Measurements from ENCODE around the gene ENTPD1. TPM values are rescaled to one million over a fixed set of nuclear protein-coding genes. Genes with fewer than 3 reads are reported as not detected.

The ENTPD1 gene
- total RNA-seq, 1 experiment from 2014 or later: 0.92 TPM

- no TSS peak for BruUV-seq (replicated peaks)
- CTCF ChIA-PET: interaction anchor here (0.5 kb wide), 1 partner anchor 230 kb away, joined by 3 read pairs; no protein-coding TSS in a partner anchor
- POLR2A ChIA-PET (ENCODE audit: low non-redundant PET): no interaction called here
- Histone ChIP-seq H3K4me1 (ENCODE audit: insufficient read depth, low read length, poor library complexity, severe bottlenecking) (no peaks in the 10 kb centered on the region), H3K9me3 (ENCODE audit: low read depth, low read length, poor library complexity, severe bottlenecking) (no peaks in the 10 kb centered on the region), H3K27ac (ENCODE audit: low read depth, low read length, poor library complexity, severe bottlenecking) (no peak overlapping the region), H3K27me3 (replicated peaks; ENCODE audit: insufficient read depth, low read depth, low read length, poor library complexity) (no peaks in the 10 kb centered on the region), H3K36me3 (ENCODE audit: insufficient read depth, low read length, poor library complexity, severe bottlenecking) (no peaks in the 10 kb centered on the region), H3K4me3 (ENCODE audit: low read depth, low read length, poor library complexity, severe bottlenecking) (no peak overlapping the region)
- intact Hi-C loops (cut with micrococcal nuclease; ENCODE audit: unreplicated experiment): no loop called here
- no peak for DNase-seq (ENCODE audit: low spot score)
- no peak for TF ChIP-seq CTCF (conservative IDR thresholded peaks at IDR 0.05; ENCODE audit: low read depth, low read length)
- TF ChIP-seq EZH2 (IDR thresholded peaks at IDR 0.05; ENCODE audit: borderline replicate concordance, low read depth, low read length, poor library complexity, severe bottlenecking): no peak
Observed at GRCh38 chr10:95818010-95818409, 62.0 kb downstream of the ENTPD1 start.

GRCh38 chr10:95818668-95819067 lies 62.7 kb downstream of the ENTPD1 start:
- Histone ChIP-seq H3K27ac (ENCODE audit: low read depth, low read length, poor library complexity, severe bottlenecking) (no peak overlapping the region), H3K4me3 (ENCODE audit: low read depth, low read length, poor library complexity, severe bottlenecking) (no peak overlapping the region), H3K9me3 (ENCODE audit: low read depth, low read length, poor library complexity, severe bottlenecking) (no peaks in the 10 kb centered on the region), H3K27me3 (replicated peaks; ENCODE audit: insufficient read depth, low read depth, low read length, poor library complexity) (no peaks in the 10 kb centered on the region), H3K36me3 (ENCODE audit: insufficient read depth, low read length, poor library complexity, severe bottlenecking) (no peaks in the 10 kb centered on the region), H3K4me1 (ENCODE audit: insufficient read depth, low read length, poor library complexity, severe bottlenecking) (no peaks in the 10 kb centered on the region)
- intact Hi-C loops (cut with micrococcal nuclease; ENCODE audit: unreplicated experiment): no loop called here
- CTCF ChIA-PET: no interaction called here
- no peak for TF ChIP-seq CTCF (conservative IDR thresholded peaks at IDR 0.05; ENCODE audit: low read depth, low read length)
- no peak for TF ChIP-seq EZH2 (IDR thresholded peaks at IDR 0.05; ENCODE audit: borderline replicate concordance, low read depth, low read length, poor library complexity, severe bottlenecking)
- POLR2A ChIA-PET (ENCODE audit: low non-redundant PET): no interaction called here
- no TSS peak for BruUV-seq (replicated peaks)
- no peak for DNase-seq (ENCODE audit: low spot score)

GRCh38 chr10:95819620-95820329 lies 63.8 kb downstream of the ENTPD1 start:
- CTCF ChIA-PET: no interaction called here
- Histone ChIP-seq H3K4me3 (ENCODE audit: low read depth, low read length, poor library complexity, severe bottlenecking) (no peak overlapping the region), H3K27me3 (replicated peaks; ENCODE audit: insufficient read depth, low read depth, low read length, poor library complexity) (no peaks in the 10 kb centered on the region), H3K9me3 (ENCODE audit: low read depth, low read length, poor library complexity, severe bottlenecking) (no peaks in the 10 kb centered on the region), H3K36me3 (ENCODE audit: insufficient read depth, low read length, poor library complexity, severe bottlenecking) (no peaks in the 10 kb centered on the region), H3K4me1 (ENCODE audit: insufficient read depth, low read length, poor library complexity, severe bottlenecking) (no peaks in the 10 kb centered on the region), H3K27ac (ENCODE audit: low read depth, low read length, poor library complexity, severe bottlenecking) (no peak overlapping the region)
- POLR2A ChIA-PET (ENCODE audit: low non-redundant PET): no interaction called here
- intact Hi-C loops (cut with micrococcal nuclease; ENCODE audit: unreplicated experiment): no loop called here
- BruUV-seq (replicated peaks): no TSS peak
- TF ChIP-seq CTCF (conservative IDR thresholded peaks at IDR 0.05; ENCODE audit: low read depth, low read length) (no peak), EZH2 (IDR thresholded peaks at IDR 0.05; ENCODE audit: borderline replicate concordance, low read depth, low read length, poor library complexity, severe bottlenecking) (no peak)
- DNase-seq (ENCODE audit: low spot score): no peak
